Stomach (tissue), 4 donors: ENCODE data around the gene FGGY.
"Not testable (repeated sequence)": the region's sequence is repeated elsewhere in the genome, so short reads cannot be mapped to it uniquely, and the experiment has no call there.

Source experiments
- EP300 ChIP-seq: sonication (generic); formaldehyde crosslinking; IDR thresholded peaks from one replicate; pipeline ENCODE4 v1.6.1; 2017; ENCODE audit warnings: antibody characterized with exemption
- POLR2A ChIP-seq, 4 donors: fragments of 450-650 bp; IDR thresholded peaks; one replicate each; pipeline ENCODE4 v1.6.1; 2016; ENCODE audit warnings: antibody characterized with exemption in 4 of 4, control low read depth in 2 of 4, mild to moderate bottlenecking in 1 of 4, moderate library complexity in 1 of 4

GRCh38 chr1:59592410-59592809 lies 295.5 kb downstream of the FGGY start:
- TF ChIP-seq POLR2A (IDR thresholded peaks at IDR 0.05); EP300: not testable (repeated sequence)
